ENCODE results near the gene FOXA2. TPM values are rescaled to one million over a fixed set of nuclear protein-coding genes. Genes with fewer than 3 reads are reported as not detected.

Gene FOXA2
- total and polyA plus RNA-seq, 12 donors: not detected

DNA sequence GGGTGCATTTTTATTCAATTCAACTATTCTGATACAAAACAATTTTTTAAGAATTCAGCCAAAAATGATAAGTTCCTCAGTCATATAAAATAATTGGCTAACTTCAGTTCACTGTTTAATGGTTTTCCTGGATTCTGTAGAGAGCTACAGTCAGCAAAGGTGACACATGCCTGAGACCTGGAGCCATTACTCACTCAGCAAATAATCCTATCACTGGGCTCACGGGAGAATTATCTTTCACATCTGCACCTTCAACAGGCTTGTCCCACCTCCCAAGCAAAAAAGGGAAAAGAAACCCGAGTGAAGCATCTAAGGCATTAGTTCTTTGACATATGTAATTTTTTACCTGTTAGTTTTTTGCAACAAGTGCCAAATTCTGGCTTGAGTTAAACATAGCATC, 34.9 kb upstream of the FOXA2 start:
- no peaks in the 10 kb centered on the region for H3K36me3 ChIP-seq
- DNase-seq (no peak), ATAC-seq (no peak)
- no peak overlapping the region for H3K27ac ChIP-seq
- TF ChIP-seq, protein P1, sequence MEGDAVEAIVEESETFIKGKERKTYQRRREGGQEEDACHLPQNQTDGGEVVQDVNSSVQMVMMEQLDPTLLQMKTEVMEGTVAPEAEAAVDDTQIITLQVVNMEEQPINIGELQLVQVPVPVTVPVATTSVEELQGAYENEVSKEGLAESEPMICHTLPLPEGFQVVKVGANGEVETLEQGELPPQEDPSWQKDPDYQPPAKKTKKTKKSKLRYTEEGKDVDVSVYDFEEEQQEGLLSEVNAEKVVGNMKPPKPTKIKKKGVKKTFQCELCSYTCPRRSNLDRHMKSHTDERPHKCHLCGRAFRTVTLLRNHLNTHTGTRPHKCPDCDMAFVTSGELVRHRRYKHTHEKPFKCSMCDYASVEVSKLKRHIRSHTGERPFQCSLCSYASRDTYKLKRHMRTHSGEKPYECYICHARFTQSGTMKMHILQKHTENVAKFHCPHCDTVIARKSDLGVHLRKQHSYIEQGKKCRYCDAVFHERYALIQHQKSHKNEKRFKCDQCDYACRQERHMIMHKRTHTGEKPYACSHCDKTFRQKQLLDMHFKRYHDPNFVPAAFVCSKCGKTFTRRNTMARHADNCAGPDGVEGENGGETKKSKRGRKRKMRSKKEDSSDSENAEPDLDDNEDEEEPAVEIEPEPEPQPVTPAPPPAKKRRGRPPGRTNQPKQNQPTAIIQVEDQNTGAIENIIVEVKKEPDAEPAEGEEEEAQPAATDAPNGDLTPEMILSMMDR (IDR thresholded peaks at IDR 0.05): no peak
- H3K27me3 ChIP-seq: peaks cover 0 to 84% (median 34%) of the 10 kb centered on the region in 7 donors
- WGBS, 2 donors: 39 to 48% methylated on average over 2 of the region's 2 CpGs
- no peaks in the 10 kb centered on the region for H3K4me1 ChIP-seq
- no peaks in the 10 kb centered on the region for H3K9me3 ChIP-seq
- H3K4me3 ChIP-seq: no peak overlapping the region
- intact Hi-C loops (cut with DNase I): no loop called here

DNA sequence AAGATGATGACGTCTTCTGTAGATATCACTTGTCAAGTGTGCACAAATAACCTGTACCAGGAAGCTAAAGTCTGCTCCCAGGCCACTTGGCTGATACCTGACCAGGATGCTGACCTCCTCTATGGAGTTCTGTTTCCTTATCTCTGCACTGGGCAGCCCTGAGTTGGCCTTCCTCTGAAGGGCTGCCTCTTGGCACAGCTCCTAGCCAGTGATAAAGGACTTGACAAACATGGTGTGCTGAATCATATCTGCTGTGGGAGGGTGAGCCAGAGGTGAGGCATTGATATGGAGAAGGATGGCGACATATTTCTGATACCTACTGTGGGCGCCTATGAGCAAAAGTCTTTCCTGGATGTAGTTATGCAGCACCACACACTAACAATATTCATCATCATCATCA, 32.8 kb upstream of the FOXA2 start:
- TF ChIP-seq, protein P1 (IDR thresholded peaks at IDR 0.05): no peak
- H3K27ac ChIP-seq: no peak overlapping the region
- no peak overlapping the region for H3K4me3 ChIP-seq
- no peaks in the 10 kb centered on the region for H3K36me3 ChIP-seq
- no peak for DNase-seq
- H3K4me1 ChIP-seq: no peaks in the 10 kb centered on the region
- intact Hi-C loops (cut with DNase I): no loop called here
- WGBS, 2 donors: 6 to 17% methylated on average over 3 of the region's 3 CpGs
- H3K27me3 ChIP-seq: peaks cover 0 to 90% (median 37%) of the 10 kb centered on the region in 7 donors
- no peaks in the 10 kb centered on the region for H3K9me3 ChIP-seq
- ATAC-seq: peak in 1 of 8 donors; percentile 37

DNA sequence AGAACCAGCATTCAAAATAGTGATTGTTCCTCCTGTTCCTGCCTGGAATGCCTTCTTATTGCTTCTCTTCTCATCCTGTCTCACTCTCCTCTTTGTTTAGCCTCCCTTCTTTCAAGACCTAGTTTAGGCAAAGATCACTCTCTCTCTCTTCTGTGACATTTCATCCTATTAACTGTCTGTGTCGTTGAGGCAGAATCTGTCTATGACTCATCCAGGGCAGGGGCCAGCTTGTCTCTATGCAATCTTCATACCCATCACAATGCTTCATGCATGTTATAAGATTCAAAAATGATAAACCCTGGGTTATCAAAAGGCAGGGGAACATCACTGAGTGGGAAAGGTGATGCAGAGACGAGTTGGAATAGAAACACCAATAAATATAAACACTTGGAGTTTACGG, 32.2 kb upstream of the FOXA2 start:
- no peaks in the 10 kb centered on the region for H3K4me1 ChIP-seq
- H3K27me3 ChIP-seq: peaks cover 0 to 93% (median 42%) of the 10 kb centered on the region in 7 donors
- WGBS, 2 donors: 60% methylated on average over 3 of the region's 3 CpGs
- ATAC-seq (no peak), DNase-seq (no peak)
- no peak overlapping the region for H3K4me3 ChIP-seq
- no peaks in the 10 kb centered on the region for H3K9me3 ChIP-seq
- intact Hi-C loops (cut with DNase I): no loop called here
- H3K36me3 ChIP-seq: no peaks in the 10 kb centered on the region
- TF ChIP-seq, protein P1 (IDR thresholded peaks at IDR 0.05): no peak
- H3K27ac ChIP-seq: no peak overlapping the region

DNA sequence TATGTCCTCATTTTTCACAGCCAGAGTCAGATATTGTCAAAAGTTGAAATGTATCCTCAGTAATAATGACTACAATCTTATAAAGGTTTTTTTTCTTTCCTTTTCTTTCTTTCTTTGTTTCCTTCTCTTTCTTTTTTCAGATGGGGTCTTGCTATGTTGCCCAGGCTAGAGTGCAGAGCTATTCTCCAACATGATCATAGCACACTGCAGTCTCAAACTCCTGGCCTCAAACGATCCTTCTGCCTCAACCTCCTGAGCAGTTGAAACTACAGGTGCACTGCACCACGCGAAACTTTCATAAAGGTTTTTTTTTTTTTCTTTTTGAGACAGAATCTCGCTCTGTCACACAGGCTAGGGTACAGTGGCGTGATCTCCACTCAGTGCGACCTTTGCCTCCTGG, 31.1 kb upstream of the FOXA2 start:
- ATAC-seq (no peak), DNase-seq (no peak)
- H3K36me3 ChIP-seq: no peaks in the 10 kb centered on the region
- WGBS, 2 donors: 80 to 82% methylated on average over 6 of the region's 6 CpGs
- no peak overlapping the region for H3K27ac ChIP-seq
- no peaks in the 10 kb centered on the region for H3K9me3 ChIP-seq
- peaks cover 0 to 99% (median 49%) of the 10 kb centered on the region in 7 donors for H3K27me3 ChIP-seq
- H3K4me3 ChIP-seq: no peak overlapping the region
- H3K4me1 ChIP-seq: no peaks in the 10 kb centered on the region
- intact Hi-C loops (cut with DNase I): no loop called here
- TF ChIP-seq, protein P1 (IDR thresholded peaks at IDR 0.05): no peak
